Endothelial cell of umbilical vein (primary cell): ENCODE measurements around the gene NR1D1. TPM values are rescaled to one million over a fixed set of nuclear protein-coding genes. Genes with fewer than 3 reads are reported as not detected.

Experiments
- BruUV-seq: library from RNA; stranded (reverse); fragments of 400-500 nt; replicated peaks from 2 replicates; lab custom pipeline; 2021; lab: Mats Ljungman, UMichigan
- CTCF ChIA-PET: fragments of 300-600, 350-600 bp; sonication (Branson Sonifier 250); formaldehyde crosslinking; loops from one replicate; lab custom pipeline; 2021; ENCODE audit warnings: antibody characterized with exemption, inconsistent platforms; lab: Charles Lee
- POLR2A ChIA-PET: fragments of 300-600, 350-600 bp; sonication (Branson Sonifier 250); formaldehyde crosslinking; loops from one replicate; lab custom pipeline; 2021; ENCODE audit warnings: antibody characterized with exemption, inconsistent platforms; lab: Charles Lee
- DNase-seq: peaks from one replicate; pipeline ENCODE4 v3.0.0-alpha.2; 2011; ENCODE audit warnings: low read depth, low spot score
- FAIRE-seq: peaks from 2 replicates; lab custom pipeline; 2011; peaks lifted over from hg19 to GRCh38; lab: Jason Lieb, UNC
- H2AFZ ChIP-seq: 2 replicates; pipeline ENCODE4 v1.6.0; 2012; ENCODE audit warnings: low read depth, low read length, control low read depth, inconsistent platforms
- H3K27ac ChIP-seq: 2 replicates; pipeline ENCODE4 v1.5.1; 2011; ENCODE audit warnings: low read depth, mild to moderate bottlenecking, control low read depth, low read length, moderate library complexity; ENCODE audit not compliant: insufficient read depth
- H3K27me3 ChIP-seq, 2 experiments: 2 replicates each; pipeline versions ENCODE4 v1.6.0 to v1.6.1; 2011; ENCODE audit warnings: low read length in 2 of 2, mixed read lengths in 1 of 2; ENCODE audit not compliant: control insufficient read depth in 2 of 2, insufficient read depth in 2 of 2
- H3K36me3 ChIP-seq, 2 experiments: 2 replicates in 1 of 2; 3 replicates in 1 of 2; pipeline ENCODE4 v1.5.1; 2011; ENCODE audit warnings: low read length in 2 of 2, mild to moderate bottlenecking in 1 of 2, moderate library complexity in 1 of 2; ENCODE audit not compliant: control insufficient read depth in 2 of 2, insufficient read depth in 2 of 2; ENCODE audit errors: extremely low read depth in 1 of 2
- H3K4me1 ChIP-seq: 3 replicates; pipeline ENCODE4 v1.5.1; 2011; ENCODE audit warnings: mild to moderate bottlenecking, low read length; ENCODE audit not compliant: control insufficient read depth, insufficient read depth; ENCODE audit errors: extremely low read depth
- H3K4me2 ChIP-seq: 2 replicates; pipeline ENCODE4 v1.6.1; 2011; ENCODE audit warnings: low read length, control low read depth, mixed read lengths; ENCODE audit not compliant: insufficient read depth
- H3K4me3 ChIP-seq, 3 experiments: fragments of 200-600 bp in 1 of 3; sonication (generic), shearing (Covaris generic) in 1 of 3; replicated peaks in 1 of 3; 2 replicates each; pipeline ENCODE4 v1.5.1; 2011 to 2016; ENCODE audit warnings: control low read depth in 3 of 3, low read length in 3 of 3, mild to moderate bottlenecking in 2 of 3, inconsistent platforms in 1 of 3, low read depth in 1 of 3, moderate library complexity in 1 of 3; ENCODE audit not compliant: insufficient read depth in 1 of 3
- H3K79me2 ChIP-seq: 2 replicates; pipeline ENCODE4 v1.6.0; 2012; ENCODE audit warnings: low read length, inconsistent platforms; ENCODE audit not compliant: control insufficient read depth, insufficient read depth
- H3K9ac ChIP-seq: replicated peaks from 2 replicates; pipeline ENCODE3; 2011; ENCODE audit warnings: low read length, control low read depth; ENCODE audit not compliant: insufficient read depth; ENCODE audit errors: extremely low read depth
- H3K9me1 ChIP-seq: replicated peaks from 3 replicates; pipeline ENCODE4 v1.6.0; 2011; ENCODE audit warnings: mild to moderate bottlenecking, low read length; ENCODE audit not compliant: control insufficient read depth, insufficient read depth; ENCODE audit errors: extremely low read depth
- H3K9me3 ChIP-seq: replicated peaks from 2 replicates; pipeline ENCODE4 v1.5.1; 2012; ENCODE audit warnings: low read length, inconsistent platforms; ENCODE audit not compliant: control insufficient read depth, insufficient read depth
- H4K20me1 ChIP-seq: replicated peaks from 2 replicates; pipeline ENCODE3; 2011; ENCODE audit warnings: mild to moderate bottlenecking, low read length; ENCODE audit not compliant: control insufficient read depth, insufficient read depth; ENCODE audit errors: extremely low read depth
- EZH2 ChIP-seq: IDR thresholded peaks from 2 replicates; pipeline ENCODE4 v1.6.1; 2012; ENCODE audit warnings: borderline replicate concordance, low read depth, mild to moderate bottlenecking, moderate library complexity, low read length, inconsistent platforms; ENCODE audit not compliant: severe bottlenecking
- FOS ChIP-seq: IDR thresholded peaks from 2 replicates; pipeline ENCODE4 v1.6.1; 2011; ENCODE audit warnings: mild to moderate bottlenecking, low read length, moderate library complexity, borderline replicate concordance; ENCODE audit not compliant: insufficient read depth
- GATA2 ChIP-seq: IDR thresholded peaks from 2 replicates; pipeline ENCODE4 v1.7.0; 2011; ENCODE audit warnings: low read depth, mild to moderate bottlenecking, moderate library complexity, mixed read lengths, low read length; ENCODE audit not compliant: insufficient read length, insufficient read depth
- JUN ChIP-seq: IDR thresholded peaks from 2 replicates; pipeline ENCODE4 v1.6.1; 2011; ENCODE audit warnings: borderline replicate concordance, low read depth; ENCODE audit not compliant: insufficient read length, insufficient read depth
- MAX ChIP-seq: IDR thresholded peaks from 2 replicates; pipeline ENCODE4 v1.6.1; 2011; ENCODE audit not compliant: insufficient read depth, insufficient read length
- MYC ChIP-seq: IDR thresholded peaks from one replicate; pipeline ENCODE4 v1.6.1; 2011; ENCODE audit warnings: mild to moderate bottlenecking, low read depth, low read length
- POLR2A ChIP-seq: IDR thresholded peaks from 2 replicates; pipeline ENCODE4 v1.6.1; 2012; ENCODE audit warnings: low read depth, mild to moderate bottlenecking, control low read depth, low read length
- POLR2AphosphoS5 ChIP-seq: IDR thresholded peaks from 2 replicates; pipeline ENCODE4 v1.6.1; 2012; ENCODE audit warnings: low read depth, mild to moderate bottlenecking, control low read depth, low read length, moderate library complexity; ENCODE audit not compliant: insufficient read depth
- dilution Hi-C: fragments of 300-500 bp; cut with MboI; formaldehyde crosslinking; loops from one replicate; pipeline ENCODE4 v1.15.0; 2019; ENCODE audit warnings: low sequenced_read_pairs; ENCODE audit not compliant: extremely low pct_ligation_motif_present
- intact Hi-C: fragments of 100-400 bp; cut with micrococcal nuclease; formaldehyde crosslinking; loops from one replicate; pipeline ENCODE4 v1.10.0; 2022
- polyA plus RNA-seq, 4 experiments: library from polyadenylated mRNA; depleted of rRNA in 3 of 4; stranded (reverse) in 3 of 4; unstranded in 1 of 4; fragments of >200 nt; gene quantifications; 2 replicates each; pipeline versions ENCODE4 v1.2.1 to v1.2.3, GENCODE V29; 2011 to 2012; ENCODE audit warnings: missing spikeins in 1 of 4
- total RNA-seq: library from RNA; stranded (reverse); gene quantifications from 2 replicates; pipeline ENCODE4 v1.2.3, GENCODE V29; 2021
- TF ChIP-seq, protein P1 (sequence below), 2 donors: IDR thresholded peaks; 1 replicate in 1 of 2; 2 replicates in 1 of 2; pipeline ENCODE4 v1.5.1; 2011; ENCODE audit warnings: low read length in 2 of 2, mild to moderate bottlenecking in 2 of 2, moderate library complexity in 2 of 2, control low read depth in 1 of 2, inconsistent platforms in 1 of 2, low read depth in 1 of 2; ENCODE audit not compliant: insufficient read depth in 1 of 2; ENCODE audit errors: extremely low read depth in 1 of 2

Gene NR1D1
- total and polyA plus RNA-seq, 2 donors (not counting 3 experiments of a cell fraction or from before 2014, with no cell fraction given), result 2.5 to 5.2 TPM

- CTCF ChIA-PET, result interaction anchor here (0.7 to 5.4 kb wide), 9 partner anchors 8 to 103 kb away, joined by 3 to 62 read pairs (median 4); partner anchors contain the start of gene NR1D1
- Histone ChIP-seq H4K20me1 (no peaks in the 10 kb centered on the region), H3K9ac (no peak overlapping the region), H3K79me2 (peaks cover 2% of the 10 kb centered on the region), H3K4me3 (peak overlapping the region in 1 of 3 experiments; percentile 8), H3K9me3 (no peaks in the 10 kb centered on the region), H3K4me2 (peak overlapping the region; percentile 18), H2AFZ (no peak overlapping the region), H3K36me3 (no peaks in the 10 kb centered on the region), H3K27me3 (peaks cover 0 to 3% of the 10 kb centered on the region in 2 experiments), H3K27ac (no peak overlapping the region), H3K9me1 (no peaks in the 10 kb centered on the region), H3K4me1 (peaks cover 37% of the 10 kb centered on the region)
- FAIRE-seq, result no peak
- TF ChIP-seq EZH2 (no peak), POLR2AphosphoS5 (no peak), GATA2 (no peak), MYC (no peak), POLR2A (no peak), FOS (no peak), MAX (no peak), JUN (no peak)
- TF ChIP-seq, protein P1, sequence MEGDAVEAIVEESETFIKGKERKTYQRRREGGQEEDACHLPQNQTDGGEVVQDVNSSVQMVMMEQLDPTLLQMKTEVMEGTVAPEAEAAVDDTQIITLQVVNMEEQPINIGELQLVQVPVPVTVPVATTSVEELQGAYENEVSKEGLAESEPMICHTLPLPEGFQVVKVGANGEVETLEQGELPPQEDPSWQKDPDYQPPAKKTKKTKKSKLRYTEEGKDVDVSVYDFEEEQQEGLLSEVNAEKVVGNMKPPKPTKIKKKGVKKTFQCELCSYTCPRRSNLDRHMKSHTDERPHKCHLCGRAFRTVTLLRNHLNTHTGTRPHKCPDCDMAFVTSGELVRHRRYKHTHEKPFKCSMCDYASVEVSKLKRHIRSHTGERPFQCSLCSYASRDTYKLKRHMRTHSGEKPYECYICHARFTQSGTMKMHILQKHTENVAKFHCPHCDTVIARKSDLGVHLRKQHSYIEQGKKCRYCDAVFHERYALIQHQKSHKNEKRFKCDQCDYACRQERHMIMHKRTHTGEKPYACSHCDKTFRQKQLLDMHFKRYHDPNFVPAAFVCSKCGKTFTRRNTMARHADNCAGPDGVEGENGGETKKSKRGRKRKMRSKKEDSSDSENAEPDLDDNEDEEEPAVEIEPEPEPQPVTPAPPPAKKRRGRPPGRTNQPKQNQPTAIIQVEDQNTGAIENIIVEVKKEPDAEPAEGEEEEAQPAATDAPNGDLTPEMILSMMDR (IDR thresholded peaks at IDR 0.05; ENCODE audit: extremely low read depth in 1 of 2, insufficient read depth in 1 of 2, low read depth in 1 of 2, low read length in 2 of 2), result no peak
- DNase-seq, result peak; percentile 54
- BruUV-seq, result no TSS peak
- POLR2A ChIA-PET, result interaction anchor here (0.7 kb wide), 2 partner anchors 8 to 11 kb away, joined by 3 to 4 read pairs; partner anchors contain the start of gene MED24
- intact Hi-C loops, result no loop called here
- dilution Hi-C loops, result no loop called here
These were observed 35.2 kb downstream of the NR1D1 start for GRCh38 chr17:40064971-40065768.
